GM12873 (cell line): ENCODE measurements around the gene PTGES2.

Experiments used
- CTCF ChIP-seq: IDR thresholded peaks from 2 replicates; pipeline ENCODE4 v1.5.1; 2012; ENCODE audit warnings: low read depth, mild to moderate bottlenecking, moderate library complexity, low read length, control low read depth; ENCODE audit not compliant: insufficient read depth; ENCODE audit errors: missing control alignments

Gene PTGES2

DNA sequence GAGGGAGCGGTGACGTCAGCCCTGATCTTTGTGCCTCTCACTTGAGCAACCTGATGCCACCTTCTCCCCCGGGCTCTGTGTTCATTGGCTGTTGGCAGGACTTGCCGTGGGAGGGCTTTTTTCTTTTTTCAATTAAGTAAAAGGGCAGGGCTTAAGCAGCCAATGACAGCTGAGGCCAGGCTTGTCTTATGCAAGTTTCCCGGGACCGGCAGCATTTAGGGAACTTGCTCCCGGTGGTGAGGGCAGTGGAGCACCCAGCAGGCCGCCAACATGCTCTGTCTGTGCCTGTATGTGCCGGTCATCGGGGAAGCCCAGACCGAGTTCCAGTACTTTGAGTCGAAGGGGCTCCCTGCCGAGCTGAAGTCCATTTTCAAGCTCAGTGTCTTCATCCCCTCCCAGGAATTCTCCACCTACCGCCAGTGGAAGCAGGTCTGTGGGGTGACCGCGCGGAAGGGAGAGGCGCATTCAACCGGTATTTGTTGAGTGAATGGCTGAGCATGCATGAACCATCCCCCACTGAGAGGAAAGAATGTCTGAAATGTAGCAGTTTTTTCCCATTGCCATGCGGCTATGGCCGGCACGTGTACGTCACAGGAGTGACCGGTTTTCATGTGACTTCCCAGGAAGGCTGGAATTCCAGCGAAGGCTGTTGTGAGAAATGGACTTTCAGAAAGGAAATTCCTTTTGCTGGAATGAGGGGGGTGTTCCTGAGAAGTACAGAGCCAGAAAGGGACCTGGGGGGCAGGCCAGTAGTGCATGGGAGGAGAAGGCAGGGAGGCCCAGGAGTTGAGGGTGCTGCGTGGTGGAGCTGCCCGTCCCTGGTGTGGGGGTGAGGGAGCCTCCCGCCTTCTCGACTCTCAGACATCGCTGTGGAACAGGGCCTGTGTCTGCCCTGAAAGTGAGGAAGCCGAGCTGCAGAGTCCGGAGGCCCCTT lies 29.0 kb downstream of the PTGES2 start:
- TF ChIP-seq CTCF, result no peak

GRCh38 chr9:128097543-128098296 lies 29.8 kb downstream of the PTGES2 start:
- TF ChIP-seq CTCF, result no peak

GRCh38 chr9:128096616-128097536 lies 30.7 kb downstream of the PTGES2 start:
- no peak for TF ChIP-seq CTCF

DNA sequence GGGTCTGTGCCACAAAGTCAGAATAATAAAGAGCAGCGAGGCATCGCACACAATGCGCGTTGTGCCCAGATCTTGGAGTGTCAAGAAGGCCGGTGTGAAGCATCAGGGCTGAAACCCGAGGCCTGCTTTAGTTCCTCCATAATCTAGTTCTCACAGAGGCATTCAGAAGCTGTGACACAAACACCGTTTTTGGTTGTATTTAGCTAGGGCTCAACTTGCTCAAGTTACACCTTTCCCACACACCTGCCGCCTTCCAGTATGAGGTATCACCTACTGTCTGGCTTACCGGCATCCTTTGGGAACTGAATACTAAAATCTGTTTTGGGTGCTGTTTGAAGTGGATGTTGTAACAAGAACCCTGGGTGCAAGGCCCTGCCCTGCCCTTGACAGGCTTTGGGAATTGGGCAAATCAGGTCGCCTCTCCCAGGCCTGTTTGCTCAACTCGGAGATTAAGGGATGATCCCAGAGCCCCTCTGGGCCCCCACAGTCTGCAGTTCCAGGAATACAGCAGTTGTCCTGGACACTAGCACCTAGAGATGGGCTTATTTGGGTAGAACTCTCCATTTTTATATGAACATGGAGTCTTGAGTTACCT lies 32.5 kb downstream of the PTGES2 start:
- TF ChIP-seq CTCF, result no peak

DNA sequence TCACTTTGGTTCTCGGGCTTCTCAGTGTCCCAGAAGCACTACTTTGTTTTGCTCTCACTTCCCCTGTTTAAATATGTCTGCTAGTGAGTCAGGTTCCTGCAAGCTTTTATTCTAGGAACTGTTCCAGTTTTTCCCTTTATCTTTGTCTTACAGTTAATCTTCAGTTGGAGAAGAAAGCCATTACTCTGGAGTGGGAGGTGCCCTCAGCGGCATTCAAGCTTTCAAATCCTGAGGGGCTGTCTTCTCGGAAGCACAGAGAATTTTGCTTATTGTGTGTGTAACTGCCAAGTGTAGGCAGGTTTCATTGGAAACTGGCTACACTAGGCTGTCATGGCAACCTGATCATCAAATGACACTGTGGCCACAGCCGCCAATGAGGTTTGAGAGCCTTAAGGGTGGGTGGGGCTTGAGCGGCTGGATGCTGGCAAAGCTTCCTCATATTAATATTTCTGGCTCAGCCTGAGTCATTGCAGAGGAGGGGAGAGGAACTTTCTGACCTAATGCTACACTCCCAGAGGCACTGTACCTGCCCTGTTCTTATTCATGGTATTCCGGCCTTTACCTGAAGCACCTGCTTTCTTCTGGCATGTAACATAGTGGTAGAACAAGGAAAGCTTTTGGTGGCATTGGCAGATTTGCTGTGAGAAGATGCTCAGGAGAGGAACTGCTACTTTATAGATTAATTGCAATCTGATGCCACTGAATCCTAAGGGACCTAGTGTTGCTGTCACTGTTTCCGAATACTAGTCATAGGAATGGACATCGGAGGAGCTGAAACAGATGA lies 33.2 kb downstream of the PTGES2 start:
- no peak for TF ChIP-seq CTCF

DNA sequence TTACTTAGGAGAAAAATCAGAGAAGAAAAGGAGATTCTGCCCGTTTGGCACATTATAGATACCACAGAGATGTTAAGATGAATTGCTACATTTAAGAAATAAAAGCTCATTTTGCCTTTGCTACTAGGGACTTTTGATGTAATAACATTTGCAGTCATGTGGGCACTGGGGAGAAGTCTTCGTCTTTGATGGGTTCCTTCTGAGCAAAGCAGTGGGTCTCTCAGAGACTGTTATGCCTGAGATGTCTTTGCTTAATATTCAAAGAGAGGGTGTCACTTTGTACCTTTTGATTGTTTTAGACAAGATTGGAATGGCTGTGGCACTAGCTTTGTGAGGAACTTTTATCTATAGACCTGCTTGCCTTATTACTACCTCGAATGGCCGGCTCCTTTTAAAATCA lies 34.5 kb downstream of the PTGES2 start:
- TF ChIP-seq CTCF, result no peak
